ENCODE results near the gene SYNC.

DNA sequence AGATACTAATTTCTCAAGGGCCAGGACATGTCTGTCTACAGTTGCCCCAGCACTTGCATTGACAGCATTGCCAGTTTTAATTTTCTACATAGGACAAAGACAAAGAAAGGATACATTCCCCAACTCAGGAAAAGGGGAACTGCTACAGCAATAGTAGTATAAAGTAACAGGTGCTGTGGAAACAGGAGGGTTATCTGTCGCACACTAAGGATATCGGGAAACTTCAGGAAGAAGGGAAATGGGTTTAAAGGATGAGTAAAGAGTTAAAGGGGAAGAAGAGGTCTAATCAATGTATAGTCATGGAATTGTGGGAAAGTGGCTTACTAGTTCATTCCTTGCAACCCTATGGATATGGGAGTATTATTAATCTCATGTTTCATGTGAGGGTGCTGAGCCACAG lies 16.2 kb downstream of the SYNC start:
- TF ChIP-seq EZH2 (IDR thresholded peaks at IDR 0.05; ENCODE audit: borderline replicate concordance) (no peak), EZH2phosphoT487 (IDR thresholded peaks at IDR 0.05; ENCODE audit: low read depth, severe bottlenecking, unreplicated experiment) (no peak)
- TF ChIP-seq, protein P1, sequence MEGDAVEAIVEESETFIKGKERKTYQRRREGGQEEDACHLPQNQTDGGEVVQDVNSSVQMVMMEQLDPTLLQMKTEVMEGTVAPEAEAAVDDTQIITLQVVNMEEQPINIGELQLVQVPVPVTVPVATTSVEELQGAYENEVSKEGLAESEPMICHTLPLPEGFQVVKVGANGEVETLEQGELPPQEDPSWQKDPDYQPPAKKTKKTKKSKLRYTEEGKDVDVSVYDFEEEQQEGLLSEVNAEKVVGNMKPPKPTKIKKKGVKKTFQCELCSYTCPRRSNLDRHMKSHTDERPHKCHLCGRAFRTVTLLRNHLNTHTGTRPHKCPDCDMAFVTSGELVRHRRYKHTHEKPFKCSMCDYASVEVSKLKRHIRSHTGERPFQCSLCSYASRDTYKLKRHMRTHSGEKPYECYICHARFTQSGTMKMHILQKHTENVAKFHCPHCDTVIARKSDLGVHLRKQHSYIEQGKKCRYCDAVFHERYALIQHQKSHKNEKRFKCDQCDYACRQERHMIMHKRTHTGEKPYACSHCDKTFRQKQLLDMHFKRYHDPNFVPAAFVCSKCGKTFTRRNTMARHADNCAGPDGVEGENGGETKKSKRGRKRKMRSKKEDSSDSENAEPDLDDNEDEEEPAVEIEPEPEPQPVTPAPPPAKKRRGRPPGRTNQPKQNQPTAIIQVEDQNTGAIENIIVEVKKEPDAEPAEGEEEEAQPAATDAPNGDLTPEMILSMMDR (IDR thresholded peaks at IDR 0.05; ENCODE audit: poor library complexity) = no peak
